Measurements from ENCODE around the gene PAK2. TPM values are rescaled to one million over a fixed set of nuclear protein-coding genes. Genes with fewer than 3 reads are reported as not detected.
A peak's percentile ranks its signal among the peaks of the same experiment; 100 is the strongest.

The PAK2 gene
- polyA plus RNA-seq, 1 of the 3 experiments (the other 2 are of a cell fraction), result 27.9 TPM

DNA sequence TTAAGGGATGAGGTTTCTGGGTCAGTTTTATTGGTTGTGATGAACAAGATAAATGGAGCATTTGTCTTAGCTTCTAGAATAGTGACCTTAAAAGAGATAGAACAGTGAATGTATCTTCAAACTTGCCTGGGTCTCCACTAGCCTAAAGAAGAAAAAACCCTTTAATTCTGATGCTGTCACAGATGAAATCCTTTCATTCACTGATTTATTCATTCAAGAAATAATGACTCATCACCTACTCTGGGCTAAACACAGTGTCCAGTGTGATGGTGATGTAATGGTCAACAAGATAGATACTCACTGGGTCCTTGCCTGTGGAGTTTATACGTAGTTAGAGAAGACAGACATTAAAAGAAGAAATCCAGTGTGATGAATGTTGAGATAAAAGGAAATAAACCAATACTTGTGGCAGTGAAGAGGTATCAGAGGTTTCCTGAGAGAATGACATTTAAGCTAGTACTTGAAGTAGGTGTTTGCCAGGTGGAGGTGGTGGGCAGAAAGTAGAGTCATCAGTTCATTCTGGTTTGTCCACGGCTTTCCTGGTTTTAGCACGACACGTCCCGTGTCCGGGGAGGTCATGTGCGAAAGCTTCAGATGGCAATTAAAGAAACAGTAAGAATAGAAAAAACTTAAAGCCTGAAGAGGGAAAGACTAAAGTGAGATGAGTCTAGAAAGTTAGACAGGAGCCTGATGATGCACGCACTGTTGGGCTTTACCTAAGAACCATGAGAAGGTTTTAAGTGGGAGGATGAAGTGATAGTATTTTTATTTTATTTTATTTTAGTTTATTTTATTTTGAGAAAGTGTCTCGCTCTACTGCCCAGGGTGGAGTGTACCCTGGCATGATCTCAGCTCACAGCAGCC is 18.5 kb downstream of the PAK2 start:
- Histone ChIP-seq H2AFZ (ENCODE audit: low read depth) (no peak overlapping the region), H4K20me1 (ENCODE audit: insufficient read depth) (peaks cover 17% of the 10 kb centered on the region), H3K27me3 (ENCODE audit: insufficient read depth) (no peaks in the 10 kb centered on the region), H3K9me3 (peaks cover 10% of the 10 kb centered on the region; the same call in 1 of the 2 replicates), H3K9me2 (no peaks in the 10 kb centered on the region), H3K4me2 (no peak overlapping the region), H3K36me3 (replicated peaks in 1 of 2; ENCODE audit: control insufficient read depth in 1 of 2, insufficient read depth in 2 of 2, low read length in 1 of 2) (peaks cover 7 to 44% of the 10 kb centered on the region in 2 experiments), H3K27ac (ENCODE audit: low read depth in 2 of 2, low read length in 1 of 2) (peak overlapping the region in 1 of 2 experiments; percentile 58; a peak in 1 of 4 replicates), H3F3A (replicated peaks; ENCODE audit: insufficient read depth) (peaks cover 11% of the 10 kb centered on the region), H3K9ac (no peak overlapping the region), H3K4me3 (ENCODE audit: low read depth in 2 of 2, low read length in 1 of 2) (no peak overlapping the region), H3K79me2 (ENCODE audit: insufficient read depth) (peaks cover 83% of the 10 kb centered on the region), H3K4me1 (ENCODE audit: control insufficient read depth in 1 of 2, insufficient read depth in 2 of 2, low read depth in 1 of 2, low read length in 1 of 2) (peaks cover 0 to 3% of the 10 kb centered on the region in 2 experiments; a peak in 1 of 4 replicates)
- peak; percentile 68; the same call in 1 of the 2 replicates for TF ChIP-seq FOSL2 (IDR thresholded peaks at IDR 0.05; ENCODE audit: borderline replicate concordance, low read depth)
- TF ChIP-seq JUND (IDR thresholded peaks at IDR 0.05), result peak; percentile 74
- TF ChIP-seq, protein P1, sequence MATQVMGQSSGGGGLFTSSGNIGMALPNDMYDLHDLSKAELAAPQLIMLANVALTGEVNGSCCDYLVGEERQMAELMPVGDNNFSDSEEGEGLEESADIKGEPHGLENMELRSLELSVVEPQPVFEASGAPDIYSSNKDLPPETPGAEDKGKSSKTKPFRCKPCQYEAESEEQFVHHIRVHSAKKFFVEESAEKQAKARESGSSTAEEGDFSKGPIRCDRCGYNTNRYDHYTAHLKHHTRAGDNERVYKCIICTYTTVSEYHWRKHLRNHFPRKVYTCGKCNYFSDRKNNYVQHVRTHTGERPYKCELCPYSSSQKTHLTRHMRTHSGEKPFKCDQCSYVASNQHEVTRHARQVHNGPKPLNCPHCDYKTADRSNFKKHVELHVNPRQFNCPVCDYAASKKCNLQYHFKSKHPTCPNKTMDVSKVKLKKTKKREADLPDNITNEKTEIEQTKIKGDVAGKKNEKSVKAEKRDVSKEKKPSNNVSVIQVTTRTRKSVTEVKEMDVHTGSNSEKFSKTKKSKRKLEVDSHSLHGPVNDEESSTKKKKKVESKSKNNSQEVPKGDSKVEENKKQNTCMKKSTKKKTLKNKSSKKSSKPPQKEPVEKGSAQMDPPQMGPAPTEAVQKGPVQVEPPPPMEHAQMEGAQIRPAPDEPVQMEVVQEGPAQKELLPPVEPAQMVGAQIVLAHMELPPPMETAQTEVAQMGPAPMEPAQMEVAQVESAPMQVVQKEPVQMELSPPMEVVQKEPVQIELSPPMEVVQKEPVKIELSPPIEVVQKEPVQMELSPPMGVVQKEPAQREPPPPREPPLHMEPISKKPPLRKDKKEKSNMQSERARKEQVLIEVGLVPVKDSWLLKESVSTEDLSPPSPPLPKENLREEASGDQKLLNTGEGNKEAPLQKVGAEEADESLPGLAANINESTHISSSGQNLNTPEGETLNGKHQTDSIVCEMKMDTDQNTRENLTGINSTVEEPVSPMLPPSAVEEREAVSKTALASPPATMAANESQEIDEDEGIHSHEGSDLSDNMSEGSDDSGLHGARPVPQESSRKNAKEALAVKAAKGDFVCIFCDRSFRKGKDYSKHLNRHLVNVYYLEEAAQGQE (IDR thresholded peaks at IDR 0.05; ENCODE audit: low read depth, low read length), result no peak
- no peak for TF ChIP-seq FOXM1 (IDR thresholded peaks at IDR 0.05; ENCODE audit: low read depth)
- TF ChIP-seq TCF12 (IDR thresholded peaks at IDR 0.05), result peak; percentile 35; the same call in 1 of the 2 replicates
- TF ChIP-seq, protein P2, sequence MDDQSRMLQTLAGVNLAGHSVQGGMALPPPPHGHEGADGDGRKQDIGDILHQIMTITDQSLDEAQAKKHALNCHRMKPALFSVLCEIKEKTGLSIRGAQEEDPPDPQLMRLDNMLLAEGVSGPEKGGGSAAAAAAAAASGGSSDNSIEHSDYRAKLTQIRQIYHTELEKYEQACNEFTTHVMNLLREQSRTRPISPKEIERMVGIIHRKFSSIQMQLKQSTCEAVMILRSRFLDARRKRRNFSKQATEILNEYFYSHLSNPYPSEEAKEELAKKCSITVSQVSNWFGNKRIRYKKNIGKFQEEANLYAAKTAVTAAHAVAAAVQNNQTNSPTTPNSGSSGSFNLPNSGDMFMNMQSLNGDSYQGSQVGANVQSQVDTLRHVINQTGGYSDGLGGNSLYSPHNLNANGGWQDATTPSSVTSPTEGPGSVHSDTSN (IDR thresholded peaks at IDR 0.05), result peak; percentile 83
- TF ChIP-seq GATA2 (CRISPR knock-in tag; IDR thresholded peaks at IDR 0.05), result no peak
- WGBS (ENCODE audit: low lambda C conversion rate), result 86% methylated on average over 9 of the region's 9 CpGs
- ChIA-PET POLR2A (no interaction called here), CTCF (no interaction called here)
- no peak for DNase-seq

DNA sequence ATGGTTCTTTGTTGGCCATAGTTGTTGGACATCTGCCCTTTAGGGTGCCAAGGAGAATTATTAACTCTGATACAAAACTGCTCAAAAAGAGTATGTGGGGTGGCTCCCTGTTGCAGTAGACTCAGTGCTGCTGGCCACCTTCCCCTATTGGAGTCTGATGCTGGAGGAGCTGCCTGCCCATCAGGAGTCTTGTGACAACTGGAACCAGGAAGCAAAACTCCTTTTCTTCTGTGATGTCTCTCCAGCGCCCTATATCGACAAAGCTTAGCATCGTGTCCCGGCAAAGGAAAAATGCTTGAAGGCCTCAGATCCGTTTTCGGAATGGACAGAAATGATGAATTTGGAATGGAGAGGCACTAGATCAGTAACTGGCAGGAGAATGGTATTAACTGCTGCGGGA is 23.5 kb downstream of the PAK2 start:
- H3K9me2 ChIP-seq, result no peaks in the 10 kb centered on the region
- peaks cover 80% of the 10 kb centered on the region for H3K79me2 ChIP-seq (ENCODE audit: insufficient read depth)
- H2AFZ ChIP-seq (ENCODE audit: low read depth), result no peak overlapping the region
- ChIA-PET CTCF (interaction anchor here (0.6 to 1.1 kb wide), 2 partner anchors 12 to 40 kb away, joined by 3 read pairs; no protein-coding TSS in a partner anchor), POLR2A (no interaction called here)
- no peak overlapping the region for H3K4me2 ChIP-seq
- DNase-seq, result no peak
- H3F3A ChIP-seq (replicated peaks; ENCODE audit: insufficient read depth), result peaks cover 8% of the 10 kb centered on the region
- H3K27ac ChIP-seq (ENCODE audit: low read depth in 2 of 2, low read length in 1 of 2), result no peak overlapping the region
- no peaks in the 10 kb centered on the region for H3K27me3 ChIP-seq (ENCODE audit: insufficient read depth)
- no peak overlapping the region for H3K4me3 ChIP-seq (ENCODE audit: low read depth in 2 of 2, low read length in 1 of 2)
- H3K4me1 ChIP-seq (ENCODE audit: control insufficient read depth in 1 of 2, insufficient read depth in 2 of 2, low read depth in 1 of 2, low read length in 1 of 2), result no peaks in the 10 kb centered on the region
- H4K20me1 ChIP-seq (ENCODE audit: insufficient read depth), result peaks cover 28% of the 10 kb centered on the region
- no peak overlapping the region for H3K9ac ChIP-seq
- H3K36me3 ChIP-seq (replicated peaks in 1 of 2; ENCODE audit: control insufficient read depth in 1 of 2, insufficient read depth in 2 of 2, low read length in 1 of 2), result peaks cover 0 to 14% of the 10 kb centered on the region in 2 experiments
- WGBS (ENCODE audit: low lambda C conversion rate), result 83% methylated on average over 7 of the region's 7 CpGs
- TF ChIP-seq EP300 (IDR thresholded peaks at IDR 0.05; ENCODE audit: borderline replicate concordance in 1 of 2, low read depth in 1 of 2, low read length in 1 of 2), result no peak
- TF ChIP-seq, protein P1 (IDR thresholded peaks at IDR 0.05; ENCODE audit: low read depth, low read length), result no peak
- H3K9me3 ChIP-seq, result no peaks in the 10 kb centered on the region
